ENCODE results near the gene HS3ST3A1.

The HS3ST3A1 gene

GRCh38 chr17:13474073-13474800, 127.5 kb downstream of the HS3ST3A1 start:
- Histone ChIP-seq H3K4me3 (ENCODE audit: low read length) (no peak overlapping the region), H3K27me3 (ENCODE audit: control insufficient read depth, insufficient read depth, low read length) (no peaks in the 10 kb centered on the region), H3K36me3 (ENCODE audit: control insufficient read depth, insufficient read depth, low read length) (no peaks in the 10 kb centered on the region), H3K9ac (ENCODE audit: low read length) (no peak overlapping the region), H3K4me1 (ENCODE audit: control insufficient read depth, insufficient read depth, low read length) (no peaks in the 10 kb centered on the region), H3K9me3 (ENCODE audit: control insufficient read depth, low read length) (no peaks in the 10 kb centered on the region)

- Histone ChIP-seq H3K9me3 (ENCODE audit: control insufficient read depth, low read length) (no peaks in the 10 kb centered on the region), H3K27me3 (ENCODE audit: control insufficient read depth, insufficient read depth, low read length) (no peaks in the 10 kb centered on the region), H3K4me3 (ENCODE audit: low read length) (no peak overlapping the region), H3K36me3 (ENCODE audit: control insufficient read depth, insufficient read depth, low read length) (no peaks in the 10 kb centered on the region), H3K4me1 (ENCODE audit: control insufficient read depth, insufficient read depth, low read length) (no peaks in the 10 kb centered on the region), H3K9ac (ENCODE audit: low read length) (no peak overlapping the region)
Measured at GRCh38 chr17:13465678-13466077, 136.1 kb downstream of the HS3ST3A1 start.

- Histone ChIP-seq H3K27me3 (ENCODE audit: control insufficient read depth, insufficient read depth, low read length) (no peaks in the 10 kb centered on the region), H3K9me3 (ENCODE audit: control insufficient read depth, low read length) (no peaks in the 10 kb centered on the region), H3K4me3 (ENCODE audit: low read length) (no peak overlapping the region), H3K9ac (ENCODE audit: low read length) (no peak overlapping the region), H3K36me3 (ENCODE audit: control insufficient read depth, insufficient read depth, low read length) (no peaks in the 10 kb centered on the region), H3K4me1 (ENCODE audit: control insufficient read depth, insufficient read depth, low read length) (no peaks in the 10 kb centered on the region)
Measured at GRCh38 chr17:13462673-13463124, 139.0 kb downstream of the HS3ST3A1 start.

GRCh38 chr17:13462146-13462545, 139.6 kb downstream of the HS3ST3A1 start:
- Histone ChIP-seq H3K36me3 (ENCODE audit: control insufficient read depth, insufficient read depth, low read length) (no peaks in the 10 kb centered on the region), H3K9ac (ENCODE audit: low read length) (no peak overlapping the region), H3K4me1 (ENCODE audit: control insufficient read depth, insufficient read depth, low read length) (no peaks in the 10 kb centered on the region), H3K9me3 (ENCODE audit: control insufficient read depth, low read length) (no peaks in the 10 kb centered on the region), H3K27me3 (ENCODE audit: control insufficient read depth, insufficient read depth, low read length) (no peaks in the 10 kb centered on the region), H3K4me3 (ENCODE audit: low read length) (no peak overlapping the region)

GRCh38 chr17:13460261-13461000, 141.3 kb downstream of the HS3ST3A1 start:
- Histone ChIP-seq H3K4me1 (ENCODE audit: control insufficient read depth, insufficient read depth, low read length) (no peaks in the 10 kb centered on the region), H3K9ac (ENCODE audit: low read length) (no peak overlapping the region), H3K4me3 (ENCODE audit: low read length) (no peak overlapping the region), H3K9me3 (ENCODE audit: control insufficient read depth, low read length) (no peaks in the 10 kb centered on the region), H3K27me3 (ENCODE audit: control insufficient read depth, insufficient read depth, low read length) (no peaks in the 10 kb centered on the region), H3K36me3 (ENCODE audit: control insufficient read depth, insufficient read depth, low read length) (no peaks in the 10 kb centered on the region)

- Histone ChIP-seq H3K4me3 (ENCODE audit: low read length) (no peak overlapping the region), H3K36me3 (ENCODE audit: control insufficient read depth, insufficient read depth, low read length) (no peaks in the 10 kb centered on the region), H3K9ac (ENCODE audit: low read length) (no peak overlapping the region)
Measured at GRCh38 chr17:13457783-13458182, 143.9 kb downstream of the HS3ST3A1 start.

More at GRCh38 chr17:13457783-13458182, 143.9 kb downstream of the HS3ST3A1 start:
- no peaks in the 10 kb centered on the region for H3K9me3 ChIP-seq (ENCODE audit: control insufficient read depth, low read length)
- no peaks in the 10 kb centered on the region for H3K4me1 ChIP-seq (ENCODE audit: control insufficient read depth, insufficient read depth, low read length)
- no peaks in the 10 kb centered on the region for H3K27me3 ChIP-seq (ENCODE audit: control insufficient read depth, insufficient read depth, low read length)
